Keratinocyte (primary cell): ENCODE results near the gene TCF21. TPM values are rescaled to one million over a fixed set of nuclear protein-coding genes. Genes with fewer than 3 reads are reported as not detected.

Source experiments
- DNase-seq: peaks from one replicate; pipeline ENCODE4 v3.0.0-alpha.2; 2011; ENCODE audit warnings: low read depth, missing footprints, low spot score
- FAIRE-seq: peaks from 2 replicates; lab custom pipeline; 2011; peaks lifted over from hg19 to GRCh38; lab: Jason Lieb, UNC
- H2AFZ ChIP-seq: 2 replicates; pipeline ENCODE4 v1.6.0; 2012; ENCODE audit warnings: low read length, control low read depth, inconsistent platforms; ENCODE audit not compliant: control insufficient read depth
- H3K27ac ChIP-seq: 2 replicates; pipeline ENCODE4 v1.5.1; 2011; ENCODE audit warnings: low read length; ENCODE audit not compliant: control insufficient read depth, insufficient read depth
- H3K27me3 ChIP-seq: 3 replicates; pipeline ENCODE4 v1.6.0; 2011; ENCODE audit warnings: low read length; ENCODE audit not compliant: control insufficient read depth, insufficient read depth; ENCODE audit errors: extremely low read depth
- H3K36me3 ChIP-seq, 2 experiments: 2 replicates in 1 of 2; 3 replicates in 1 of 2; pipeline ENCODE4 v1.5.1; 2011; ENCODE audit warnings: low read length in 2 of 2, mild to moderate bottlenecking in 1 of 2; ENCODE audit not compliant: control insufficient read depth in 2 of 2, insufficient read depth in 2 of 2; ENCODE audit errors: extremely low read depth in 1 of 2
- H3K4me1 ChIP-seq: 3 replicates; pipeline ENCODE4 v1.5.1; 2011; ENCODE audit warnings: low read length; ENCODE audit not compliant: control insufficient read depth, insufficient read depth; ENCODE audit errors: extremely low read depth
- H3K4me2 ChIP-seq: 3 replicates; pipeline ENCODE4 v1.6.0; 2011; ENCODE audit warnings: low read depth, low read length; ENCODE audit not compliant: control insufficient read depth, insufficient read depth; ENCODE audit errors: extremely low read depth
- H3K4me3 ChIP-seq, 3 experiments: fragments of 200-600 bp in 1 of 3; sonication (generic) in 1 of 3; 2 replicates in 2 of 3; 3 replicates in 1 of 3; pipeline ENCODE4 v1.5.1; 2011 to 2016; ENCODE audit warnings: low read length in 3 of 3, mild to moderate bottlenecking in 3 of 3, control low read depth in 2 of 3, inconsistent platforms in 1 of 3, low read depth in 1 of 3, mixed read lengths in 1 of 3, mixed run types in 1 of 3, moderate library complexity in 1 of 3; ENCODE audit not compliant: control insufficient read depth in 2 of 3, insufficient read depth in 2 of 3; ENCODE audit errors: extremely low read depth in 1 of 3
- H3K79me2 ChIP-seq: 2 replicates; pipeline ENCODE4 v1.6.0; 2012; ENCODE audit warnings: low read length; ENCODE audit not compliant: control insufficient read depth, insufficient read depth
- H3K9ac ChIP-seq: 3 replicates; pipeline ENCODE4 v1.6.0; 2011; ENCODE audit warnings: low read length; ENCODE audit not compliant: control insufficient read depth, insufficient read depth; ENCODE audit errors: extremely low read depth
- H3K9me1 ChIP-seq: 3 replicates; pipeline ENCODE4 v1.6.0; 2011; ENCODE audit warnings: low read length; ENCODE audit not compliant: control insufficient read depth, insufficient read depth; ENCODE audit errors: extremely low read depth
- H3K9me3 ChIP-seq: 2 replicates; pipeline ENCODE4 v1.5.1; 2012; ENCODE audit warnings: low read depth, low read length; ENCODE audit not compliant: control insufficient read depth
- H4K20me1 ChIP-seq: 3 replicates; pipeline ENCODE4 v1.6.0; 2011; ENCODE audit warnings: low read length; ENCODE audit not compliant: control insufficient read depth, insufficient read depth; ENCODE audit errors: extremely low read depth
- CTCF ChIP-seq, 3 experiments: IDR thresholded peaks in 1 of 3; conservative IDR thresholded peaks in 1 of 3; optimal IDR thresholded peaks in 1 of 3; 2 replicates in 2 of 3; 3 replicates in 1 of 3; pipeline versions ENCODE3 to v1.5.1; 2011; ENCODE audit warnings: low read length in 3 of 3, mild to moderate bottlenecking in 3 of 3, moderate library complexity in 2 of 3, control low read depth in 1 of 3, inconsistent platforms in 1 of 3; ENCODE audit not compliant: insufficient read depth in 2 of 3; ENCODE audit errors: extremely low read depth in 1 of 3
- EZH2 ChIP-seq: IDR thresholded peaks from one replicate; pipeline ENCODE4 v1.6.1; 2012; ENCODE audit warnings: inconsistent platforms, mild to moderate bottlenecking, low read length, moderate library complexity
- dilution Hi-C: fragments of 300-500 bp; cut with MboI; formaldehyde crosslinking; loops from one replicate; pipeline ENCODE4 v1.7.0; 2020; ENCODE audit warnings: low sequenced_read_pairs; ENCODE audit not compliant: extremely low pct_ligation_motif_present
- polyA plus RNA-seq, 5 experiments: library from polyadenylated mRNA; depleted of rRNA in 3 of 5; stranded (reverse) in 3 of 5; stranded (forward) in 1 of 5; unstranded in 1 of 5; fragments of >200 nt; gene quantifications; 1 replicate in 1 of 5; 2 replicates in 3 of 5; 3 replicates in 1 of 5; pipeline versions ENCODE4 v1.2.1 to v1.2.3, GENCODE V29; 2011 to 2012; ENCODE audit warnings: missing spikeins in 2 of 5, low read depth in 1 of 5, low replicate concordance in 1 of 5

TCF21 gene
- polyA plus RNA-seq, 1 donor (not counting 4 experiments of a cell fraction or from before 2014, with no cell fraction given): not detected

GRCh38 chr6:133877116-133877515, 11.8 kb upstream of the TCF21 start:
- Histone ChIP-seq H2AFZ (no peak overlapping the region), H3K9me1 (no peaks in the 10 kb centered on the region), H3K79me2 (no peaks in the 10 kb centered on the region), H3K4me2 (no peak overlapping the region), H3K9me3 (no peaks in the 10 kb centered on the region), H3K27ac (no peak overlapping the region), H4K20me1 (no peaks in the 10 kb centered on the region), H3K36me3 (no peaks in the 10 kb centered on the region), H3K9ac (no peak overlapping the region), H3K27me3 (peaks cover 10% of the 10 kb centered on the region), H3K4me3 (no peak overlapping the region), H3K4me1 (no peaks in the 10 kb centered on the region)
- dilution Hi-C loops: loop anchor here (25.0 kb wide), 1 partner anchor 290 kb away; no protein-coding TSS in a partner anchor
- TF ChIP-seq EZH2: no peak
- no peak for TF ChIP-seq CTCF (optimal IDR thresholded peaks at IDR 0.05 in 1 of 3, IDR thresholded peaks at IDR 0.05 in 1 of 3, conservative IDR thresholded peaks at IDR 0.05 in 1 of 3; ENCODE audit: extremely low read depth in 1 of 3, insufficient read depth in 2 of 3, low read length in 3 of 3)
- FAIRE-seq (no peak), DNase-seq (no peak)

GRCh38 chr6:133880006-133880405, 8.9 kb upstream of the TCF21 start:
- dilution Hi-C loops: loop anchor here (25.0 kb wide), 1 partner anchor 293 kb away; no protein-coding TSS in a partner anchor
- Histone ChIP-seq H3K79me2 (no peaks in the 10 kb centered on the region), H3K9me1 (no peaks in the 10 kb centered on the region), H3K27ac (no peak overlapping the region), H2AFZ (no peak overlapping the region), H3K27me3 (peaks cover 21% of the 10 kb centered on the region), H4K20me1 (no peaks in the 10 kb centered on the region), H3K9me3 (no peaks in the 10 kb centered on the region), H3K4me1 (no peaks in the 10 kb centered on the region), H3K9ac (no peak overlapping the region), H3K36me3 (no peaks in the 10 kb centered on the region), H3K4me2 (no peak overlapping the region), H3K4me3 (no peak overlapping the region)
- no peak for FAIRE-seq
- TF ChIP-seq EZH2 (no peak), CTCF (optimal IDR thresholded peaks at IDR 0.05 in 1 of 3, IDR thresholded peaks at IDR 0.05 in 1 of 3, conservative IDR thresholded peaks at IDR 0.05 in 1 of 3; ENCODE audit: extremely low read depth in 1 of 3, insufficient read depth in 2 of 3, low read length in 3 of 3) (no peak)
- no peak for DNase-seq
